H1 (cell line): Measurements from ENCODE around the gene SLC25A27. TPM values are rescaled to one million over a fixed set of nuclear protein-coding genes. Genes with fewer than 3 reads are reported as not detected.

ENCODE experiments used
- CTCF ChIA-PET: fragments of 300-600 bp; sonication (Branson Sonifier 250); formaldehyde crosslinking; loops from one replicate; lab custom pipeline; 2021; ENCODE audit not compliant: partially characterized antibody; lab: Charles Lee
- POLR2A ChIA-PET: fragments of 300-600 bp; sonication (Branson Sonifier 250); formaldehyde crosslinking; loops from one replicate; lab custom pipeline; 2021; ENCODE audit warnings: inconsistent platforms; ENCODE audit not compliant: partially characterized antibody; lab: Charles Lee
- DNase-seq, 2 experiments: peaks; one replicate each; pipeline versions ENCODE4 v3.0.0 to v3.0.0-alpha.2; 2010 to 2022; ENCODE audit warnings: low spot score in 2 of 2, low read depth in 1 of 2, mixed read lengths in 1 of 2
- FAIRE-seq: peaks from 2 replicates; lab custom pipeline; 2011; peaks lifted over from hg19 to GRCh38; lab: Jason Lieb, UNC
- H2AFZ ChIP-seq: 2 replicates; pipeline ENCODE4 v1.8.1; 2012; ENCODE audit warnings: low read length, inconsistent platforms
- H2AK5ac ChIP-seq: 2 replicates; pipeline ENCODE4 v1.6.1; 2013; ENCODE audit warnings: low read depth, low read length
- H2BK120ac ChIP-seq: replicated peaks from 2 replicates; pipeline ENCODE3; 2013; ENCODE audit warnings: low read depth, low read length, inconsistent platforms
- H2BK12ac ChIP-seq: 2 replicates; pipeline ENCODE4 v1.6.1; 2013; ENCODE audit warnings: low read depth, low read length
- H2BK15ac ChIP-seq: 2 replicates; pipeline ENCODE4 v1.6.1; 2013; ENCODE audit warnings: low read length
- H2BK20ac ChIP-seq: 2 replicates; pipeline ENCODE4 v1.6.1; 2013; ENCODE audit warnings: low read length
- H2BK5ac ChIP-seq: 2 replicates; pipeline ENCODE4 v1.6.1; 2013; ENCODE audit warnings: low read depth, low read length
- H3K14ac ChIP-seq: 2 replicates; pipeline ENCODE4 v1.6.1; 2013; ENCODE audit warnings: inconsistent platforms; ENCODE audit not compliant: insufficient read length
- H3K18ac ChIP-seq: 2 replicates; pipeline ENCODE4 v1.6.1; 2013; ENCODE audit warnings: low read length; ENCODE audit errors: extremely low read depth
- H3K23ac ChIP-seq: 2 replicates; pipeline ENCODE4 v1.6.1; 2013; ENCODE audit warnings: inconsistent platforms; ENCODE audit not compliant: insufficient read length
- H3K23me2 ChIP-seq: 2 replicates; pipeline ENCODE4 v1.6.1; 2013; ENCODE audit warnings: low read depth, low read length
- H3K27ac ChIP-seq: 2 replicates; pipeline ENCODE4 v1.6.1; 2011; ENCODE audit warnings: low read depth, low read length, inconsistent platforms
- H3K27me3 ChIP-seq, 4 experiments: replicated peaks in 1 of 4; 1 replicate in 1 of 4; 2 replicates in 3 of 4; pipeline versions ENCODE4 v1.6.1 to v1.8.1; 2011 to 2013; ENCODE audit warnings: low read length in 3 of 4, mild to moderate bottlenecking in 3 of 4, inconsistent platforms in 2 of 4, mixed read lengths in 2 of 4, moderate library complexity in 1 of 4; ENCODE audit not compliant: control insufficient read depth in 3 of 4, insufficient read depth in 3 of 4; ENCODE audit errors: extremely low read depth in 1 of 4
- H3K36me3 ChIP-seq, 4 experiments: 2 replicates each; pipeline versions ENCODE4 v1.6.1 to v1.8.1; 2011 to 2013; ENCODE audit warnings: mild to moderate bottlenecking in 4 of 4, low read length in 3 of 4, moderate library complexity in 2 of 4, control low read depth in 1 of 4, inconsistent platforms in 1 of 4; ENCODE audit not compliant: insufficient read depth in 4 of 4, control insufficient read depth in 2 of 4
- H3K4ac ChIP-seq: replicated peaks from 2 replicates; pipeline ENCODE3; 2013; ENCODE audit warnings: low read length, low read depth, mixed read lengths, inconsistent platforms; ENCODE audit not compliant: insufficient read length
- H3K4me1 ChIP-seq, 4 experiments: replicated peaks in 1 of 4; 1 replicate in 1 of 4; 2 replicates in 3 of 4; pipeline versions ENCODE4 v1.6.1 to v1.8.1; 2011 to 2013; ENCODE audit warnings: low read length in 3 of 4, inconsistent platforms in 2 of 4, mixed read lengths in 1 of 4; ENCODE audit not compliant: insufficient read depth in 4 of 4, control insufficient read depth in 3 of 4
- H3K4me2 ChIP-seq, 2 experiments: 2 replicates each; pipeline versions ENCODE4 v1.6.1 to v1.8.1; 2011 to 2013; ENCODE audit warnings: low read depth in 2 of 2, low read length in 2 of 2, control low read depth in 1 of 2, inconsistent platforms in 1 of 2, mild to moderate bottlenecking in 1 of 2; ENCODE audit not compliant: insufficient read depth in 1 of 2
- H3K4me3 ChIP-seq, 4 experiments: fragments of 200-600, 300-600 bp in 1 of 4; sonication (generic), shearing (Covaris generic), sonication (Bioruptor Twin) in 1 of 4; 2 replicates each; pipeline versions ENCODE4 v1.5.1 to v1.8.1; 2011 to 2016; ENCODE audit warnings: low read length in 4 of 4, low read depth in 3 of 4, control low read depth in 2 of 4, inconsistent platforms in 2 of 4, mild to moderate bottlenecking in 2 of 4, mixed read lengths in 1 of 4, moderate library complexity in 1 of 4; ENCODE audit not compliant: insufficient read depth in 2 of 4; ENCODE audit errors: extremely low read depth in 1 of 4
- H3K56ac ChIP-seq: replicated peaks from 2 replicates; pipeline ENCODE3; 2013; ENCODE audit warnings: low read depth, mild to moderate bottlenecking, mixed read lengths, low read length, inconsistent platforms; ENCODE audit not compliant: insufficient read length
- H3K79me1 ChIP-seq: 2 replicates; pipeline ENCODE4 v1.6.1; 2013; ENCODE audit warnings: low read depth, low read length, control low read depth
- H3K79me2 ChIP-seq, 2 experiments: 2 replicates each; pipeline versions ENCODE4 v1.6.1 to v1.8.1; 2012 to 2013; ENCODE audit warnings: low read length in 2 of 2, mild to moderate bottlenecking in 2 of 2, inconsistent platforms in 1 of 2; ENCODE audit not compliant: insufficient read depth in 2 of 2, control insufficient read depth in 1 of 2
- H3K9ac ChIP-seq, 4 experiments: replicated peaks in 1 of 4; 1 replicate in 1 of 4; 2 replicates in 3 of 4; pipeline versions ENCODE4 v1.6.1 to v1.8.1; 2011 to 2013; ENCODE audit warnings: low read depth in 3 of 4, low read length in 3 of 4, control low read depth in 2 of 4, mild to moderate bottlenecking in 2 of 4, moderate library complexity in 2 of 4, inconsistent platforms in 1 of 4; ENCODE audit errors: extremely low read depth in 1 of 4
- H3K9me3 ChIP-seq, 2 experiments: 2 replicates each; pipeline versions ENCODE4 v1.6.1 to v1.8.1; 2012 to 2013; ENCODE audit warnings: mild to moderate bottlenecking in 2 of 2, moderate library complexity in 2 of 2, control low read depth in 1 of 2, inconsistent platforms in 1 of 2, low read depth in 1 of 2, low read length in 1 of 2, mixed read lengths in 1 of 2; ENCODE audit not compliant: insufficient read depth in 2 of 2
- H4K20me1 ChIP-seq, 2 experiments: replicated peaks in 1 of 2; 2 replicates each; pipeline versions ENCODE3 to v1.8.1; 2011 to 2013; ENCODE audit warnings: inconsistent platforms in 2 of 2, low read length in 2 of 2, mild to moderate bottlenecking in 1 of 2; ENCODE audit not compliant: insufficient read depth in 2 of 2, control insufficient read depth in 1 of 2
- H4K5ac ChIP-seq: 2 replicates; pipeline ENCODE4 v1.6.1; 2013; ENCODE audit warnings: low read length, low read depth, mixed read lengths, inconsistent platforms; ENCODE audit not compliant: insufficient read length
- H4K8ac ChIP-seq: 2 replicates; pipeline ENCODE4 v1.8.0; 2013; ENCODE audit warnings: mild to moderate bottlenecking, moderate library complexity, low read length, inconsistent platforms; ENCODE audit not compliant: insufficient read depth; ENCODE audit errors: extremely low read depth
- H4K91ac ChIP-seq: replicated peaks from 2 replicates; pipeline ENCODE3; 2013; ENCODE audit warnings: low read length, mixed read lengths, inconsistent platforms; ENCODE audit not compliant: insufficient read length
- TCF12 ChIP-seq: IDR thresholded peaks from 2 replicates; pipeline ENCODE4 v1.6.1; 2011; ENCODE audit warnings: low read depth, mild to moderate bottlenecking, low read length
- WGBS, 2 experiments: shearing (Covaris generic) in 1 of 2; methylation state at CpG; one replicate each; pipeline versions ENCODE4 v1.1.6 to v1.1.7; 2013 to 2015; ENCODE audit warnings: low lambda C conversion rate in 2 of 2, mixed read lengths in 2 of 2, inconsistent platforms in 1 of 2, low coverage in 1 of 2, missing lambda C conversion rate in 1 of 2; ENCODE audit not compliant: insufficient replicate concordance in 2 of 2, insufficient coverage in 1 of 2, insufficient read length in 1 of 2; ENCODE audit errors: extremely low coverage in 1 of 2, missing lambda C conversion rate in 1 of 2; 5-methylcytosine and 5-hydroxymethylcytosine counted together
- polyA plus RNA-seq, 7 experiments: library from polyadenylated mRNA; depleted of rRNA in 3 of 7; stranded (reverse) in 5 of 7; unstranded in 2 of 7; fragments of >200 nt in 5 of 7; fragments of 200-250 nt in 2 of 7; gene quantifications; 1 replicate in 5 of 7; 2 replicates in 1 of 7; 4 replicates in 1 of 7; pipeline versions ENCODE4 v1.2.1 to v1.2.3, GENCODE V29; 2011 to 2013; ENCODE audit warnings: missing spikeins in 2 of 7, mixed read lengths in 2 of 7
- total RNA-seq: library from RNA; stranded (reverse); fragmentation: NEBNext Ultra II Directional; extraction: Animal tissue kit (Norgen Biotek cat#: 25700); gene quantifications from 2 replicates; pipeline ENCODE4 v1.2.1, GENCODE V29; 2021

Gene SLC25A27
- total and polyA plus RNA-seq, 2 of the 8 experiments (the other 6 are each of a cell fraction or from before 2014, with no cell fraction given): 7.3 to 8.4 TPM

- POLR2A ChIA-PET: no interaction called here
- Histone ChIP-seq H3K4me1 (no peaks in the 10 kb centered on the region), H2BK15ac (no peak overlapping the region), H3K79me2 (no peaks in the 10 kb centered on the region), H3K14ac (no peak overlapping the region), H2BK12ac (no peak overlapping the region), H3K18ac (no peak overlapping the region), H3K27me3 (no peaks in the 10 kb centered on the region), H2BK20ac (no peak overlapping the region), H3K4ac (no peak overlapping the region), H3K79me1 (no peaks in the 10 kb centered on the region), H3K23me2 (no peaks in the 10 kb centered on the region), H4K5ac (no peak overlapping the region), H3K4me3 (no peak overlapping the region), H4K20me1 (no peaks in the 10 kb centered on the region), H3K9ac (no peak overlapping the region), H3K56ac (no peak overlapping the region), H4K8ac (no peak overlapping the region), H3K4me2 (no peak overlapping the region), H3K36me3 (no peaks in the 10 kb centered on the region), H3K23ac (no peak overlapping the region), H4K91ac (no peak overlapping the region), H3K27ac (no peak overlapping the region), H2AK5ac (no peak overlapping the region), H2BK5ac (no peak overlapping the region), H2AFZ (no peak overlapping the region), H3K9me3 (no peaks in the 10 kb centered on the region), H2BK120ac (no peak overlapping the region)
- no peak for FAIRE-seq
- CTCF ChIA-PET: interaction anchor here (0.9 to 1.5 kb wide), 4 partner anchors 10 to 135 kb away, joined by 3 read pairs; no protein-coding TSS in a partner anchor
- 90% methylated on average over 1 of the region's 1 CpG; no CpG with 5 or more reads in 1 of the 2 experiments for WGBS, 2 experiments
- no peak for DNase-seq
- TF ChIP-seq TCF12: no peak
These were observed 20.7 kb upstream of the SLC25A27 start for GRCh38 chr6:46632053-46632452.
